Measurements from ENCODE around the gene PZP. TPM values are rescaled to one million over a fixed set of nuclear protein-coding genes. Genes with fewer than 3 reads are reported as not detected.
A peak's percentile ranks its signal among the peaks of the same experiment; 100 is the strongest.
"Not testable (repeated sequence)": the region's sequence is repeated elsewhere in the genome, so short reads cannot be mapped to it uniquely, and the experiment has no call there.

PZP gene
- total RNA-seq, result not detected
- polyA plus RNA-seq, result under 1 TPM in 1 of 3 donors, not detected in 2; 0.13 TPM
- long read RNA-seq, donor 1, result 0 reads
- long read RNA-seq, donor 2, result 0 reads
- long read RNA-seq, donor 3, result 0 reads
- long read RNA-seq, donor 4, result 0 reads
- long read RNA-seq, donor 5, result 0 reads
- long read RNA-seq, donor 6, result 0 reads
- long read RNA-seq, donor 7, result 0 reads
- long read RNA-seq, donor 8, result 0 reads
- long read RNA-seq, donor 9, result 0 reads
- long read RNA-seq, donor 10, result 0 reads

DNA sequence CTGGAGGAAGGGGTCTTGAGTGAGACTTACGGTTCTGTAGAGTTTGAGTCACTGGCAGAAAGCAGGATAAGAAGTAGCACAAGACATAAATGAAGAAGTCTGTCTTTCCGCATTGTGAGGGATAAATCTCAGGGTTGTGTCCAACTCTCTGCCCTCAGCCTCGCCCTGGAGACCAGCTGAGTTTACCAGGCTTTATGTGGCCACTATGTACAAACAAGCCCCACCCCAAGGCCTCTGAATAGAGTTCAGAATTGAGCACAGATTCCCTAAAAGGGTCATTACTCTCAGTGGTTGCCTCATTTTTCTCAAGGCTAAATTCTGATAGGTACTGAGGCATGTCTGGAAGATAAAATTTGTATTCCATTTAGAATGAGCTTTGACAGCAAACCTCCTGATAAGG lies at the start of gene PZP:
PZP (minus strand) TSS at position 167 of the 400 bp plus-strand sequence; CDS start at position 113, 54 bp downstream.
- H3K9me3 ChIP-seq, result no peaks in the 10 kb centered on the region
- WGBS, 5 donors, result 66 to 92% (median 67%) methylated on average over 3 of the region's 3 CpGs
- intact Hi-C loops (cut with DNase I; ENCODE audit: low total_unique reads), result no loop called here
- no peak for DNase-seq
- H3K27me3 ChIP-seq, result no peaks in the 10 kb centered on the region
- TF ChIP-seq POLR2AphosphoS5 (IDR thresholded peaks at IDR 0.05) (no peak), POLR2A (IDR thresholded peaks at IDR 0.05) (no peak), EP300 (IDR thresholded peaks at IDR 0.05) (no peak)
- H3K4me3 ChIP-seq, result no peak within 1 kb of the TSS
- H3K27ac ChIP-seq, result no peak within 1 kb of the TSS
- H3K36me3 ChIP-seq, result no peaks in the 10 kb centered on the region
- no peaks in the 10 kb centered on the region for H3K4me1 ChIP-seq

DNA sequence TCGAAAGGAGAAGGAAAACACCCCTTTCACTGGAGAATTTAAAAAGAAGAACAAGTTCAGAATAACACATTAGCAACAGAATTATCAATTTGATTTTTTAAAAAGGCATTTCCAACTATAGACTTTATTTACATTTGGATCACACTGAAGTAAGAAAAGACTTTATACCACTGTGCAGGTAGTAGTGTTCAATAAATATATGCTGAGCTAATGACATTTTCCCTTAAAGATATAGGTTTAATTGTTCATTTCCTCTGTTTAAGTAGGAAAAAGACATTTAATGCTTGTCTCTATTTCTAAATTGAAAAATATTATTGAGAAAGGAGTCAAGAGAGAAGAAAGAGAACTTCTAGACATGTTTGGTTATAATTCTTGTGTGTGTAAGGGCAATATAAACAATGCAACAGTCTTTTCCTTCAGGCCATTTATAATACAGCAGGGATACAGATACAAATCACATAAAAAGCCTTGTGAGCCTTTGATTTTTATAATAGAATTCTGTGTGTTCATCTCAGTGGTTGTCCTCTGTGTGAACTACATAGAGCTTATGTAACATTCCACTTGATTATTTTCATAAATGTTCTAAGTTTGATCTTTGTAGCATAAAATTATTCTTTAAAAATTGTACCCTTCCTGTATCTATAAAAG lies 48.7 kb upstream of the PZP start:
- Histone ChIP-seq H3K4me1 (no peaks in the 10 kb centered on the region), H3K36me3 (no peaks in the 10 kb centered on the region), H3K9me3 (no peaks in the 10 kb centered on the region), H3K4me3 (no peak overlapping the region), H3K27me3 (no peaks in the 10 kb centered on the region), H3K27ac (no peak overlapping the region)
- TF ChIP-seq POLR2A (IDR thresholded peaks at IDR 0.05), result no peak
- no peak for TF ChIP-seq EP300 (IDR thresholded peaks at IDR 0.05)
- no peak for TF ChIP-seq POLR2AphosphoS5 (IDR thresholded peaks at IDR 0.05)
- TF ChIP-seq, protein P1, sequence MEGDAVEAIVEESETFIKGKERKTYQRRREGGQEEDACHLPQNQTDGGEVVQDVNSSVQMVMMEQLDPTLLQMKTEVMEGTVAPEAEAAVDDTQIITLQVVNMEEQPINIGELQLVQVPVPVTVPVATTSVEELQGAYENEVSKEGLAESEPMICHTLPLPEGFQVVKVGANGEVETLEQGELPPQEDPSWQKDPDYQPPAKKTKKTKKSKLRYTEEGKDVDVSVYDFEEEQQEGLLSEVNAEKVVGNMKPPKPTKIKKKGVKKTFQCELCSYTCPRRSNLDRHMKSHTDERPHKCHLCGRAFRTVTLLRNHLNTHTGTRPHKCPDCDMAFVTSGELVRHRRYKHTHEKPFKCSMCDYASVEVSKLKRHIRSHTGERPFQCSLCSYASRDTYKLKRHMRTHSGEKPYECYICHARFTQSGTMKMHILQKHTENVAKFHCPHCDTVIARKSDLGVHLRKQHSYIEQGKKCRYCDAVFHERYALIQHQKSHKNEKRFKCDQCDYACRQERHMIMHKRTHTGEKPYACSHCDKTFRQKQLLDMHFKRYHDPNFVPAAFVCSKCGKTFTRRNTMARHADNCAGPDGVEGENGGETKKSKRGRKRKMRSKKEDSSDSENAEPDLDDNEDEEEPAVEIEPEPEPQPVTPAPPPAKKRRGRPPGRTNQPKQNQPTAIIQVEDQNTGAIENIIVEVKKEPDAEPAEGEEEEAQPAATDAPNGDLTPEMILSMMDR (IDR thresholded peaks at IDR 0.05), result no peak
- no peak for DNase-seq
- intact Hi-C loops (cut with DNase I; ENCODE audit: low total_unique reads), result no loop called here
- WGBS, 5 donors, result 43 to 69% (median 67%) methylated on average over 1 of the region's 1 CpG

DNA sequence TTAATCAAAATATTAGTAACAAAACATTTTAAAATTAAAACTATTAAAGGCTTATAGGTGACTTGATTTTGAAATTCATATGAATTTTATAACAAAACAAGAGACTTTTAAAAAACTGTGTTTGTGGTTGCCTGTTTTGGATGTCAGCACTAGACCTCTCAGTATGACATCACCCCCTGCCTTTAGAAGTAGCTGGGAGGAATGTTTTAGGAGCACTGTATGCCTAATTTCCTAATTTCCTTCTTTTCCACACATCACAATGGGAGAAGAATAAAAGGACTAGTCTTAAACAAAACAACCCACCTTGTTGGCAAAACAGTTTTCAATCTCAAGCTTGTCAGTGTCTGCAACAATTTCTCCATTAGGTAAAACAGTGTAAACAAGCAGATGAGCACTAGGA lies 48.1 kb upstream of the PZP start:
- Histone ChIP-seq H3K27ac (no peak overlapping the region), H3K4me1 (no peaks in the 10 kb centered on the region), H3K9me3 (no peaks in the 10 kb centered on the region), H3K36me3 (no peaks in the 10 kb centered on the region), H3K27me3 (no peaks in the 10 kb centered on the region), H3K4me3 (no peak overlapping the region)
- no peak for DNase-seq
- TF ChIP-seq, protein P1 (IDR thresholded peaks at IDR 0.05), result no peak
- TF ChIP-seq EP300 (IDR thresholded peaks at IDR 0.05) (no peak), POLR2A (IDR thresholded peaks at IDR 0.05) (no peak), POLR2AphosphoS5 (IDR thresholded peaks at IDR 0.05) (no peak)
- intact Hi-C loops (cut with DNase I; ENCODE audit: low total_unique reads), result no loop called here

DNA sequence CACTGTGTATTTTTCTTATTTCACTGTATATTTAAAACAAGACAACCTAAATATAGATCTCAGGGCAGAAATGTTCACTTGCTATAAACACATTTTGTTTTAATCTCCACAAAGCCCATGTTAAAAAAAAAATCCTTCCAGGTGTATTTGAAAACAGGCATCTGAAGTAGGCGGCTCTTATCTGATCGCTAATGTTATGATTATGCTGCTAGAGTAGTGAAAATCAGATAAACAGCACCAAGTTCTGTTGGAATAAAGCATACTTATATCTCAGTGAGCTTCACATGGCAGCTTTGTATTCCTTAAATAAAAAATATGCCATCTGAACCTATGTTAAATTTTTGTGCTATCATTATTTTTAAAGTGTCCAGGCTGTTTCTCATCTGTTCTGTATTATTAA lies 47.6 kb upstream of the PZP start:
- 28 to 44% (median 39%) methylated on average over 2 of the region's 2 CpGs for WGBS, 5 donors
- intact Hi-C loops (cut with DNase I; ENCODE audit: low total_unique reads), result no loop called here
- TF ChIP-seq POLR2AphosphoS5 (IDR thresholded peaks at IDR 0.05) (no peak), POLR2A (IDR thresholded peaks at IDR 0.05) (no peak), EP300 (IDR thresholded peaks at IDR 0.05) (no peak)
- TF ChIP-seq, protein P1 (IDR thresholded peaks at IDR 0.05), result no peak
- Histone ChIP-seq H3K36me3 (no peaks in the 10 kb centered on the region), H3K4me3 (no peak overlapping the region), H3K27ac (no peak overlapping the region), H3K9me3 (no peaks in the 10 kb centered on the region), H3K27me3 (no peaks in the 10 kb centered on the region), H3K4me1 (no peaks in the 10 kb centered on the region)
- no peak for DNase-seq

DNA sequence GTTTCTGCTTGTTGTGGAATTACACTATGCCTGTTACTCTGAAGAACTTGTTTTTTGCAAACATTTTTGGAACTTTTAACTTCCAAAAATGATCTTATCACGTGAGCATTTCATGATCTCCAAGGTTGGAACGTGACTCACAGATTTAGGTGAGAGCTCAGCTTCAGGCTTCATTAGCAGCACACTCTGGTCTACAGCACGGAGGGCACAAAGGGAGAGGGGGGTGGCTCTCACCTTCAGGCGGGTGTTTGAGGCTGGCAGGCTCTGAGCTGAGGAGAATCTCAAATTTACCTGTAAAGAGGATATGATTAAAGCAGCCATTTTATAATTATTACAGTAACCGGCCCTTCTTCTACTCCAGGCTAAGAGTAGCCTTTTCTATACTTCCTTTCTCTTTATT lies 45.3 kb upstream of the PZP start:
- 23 to 38% (median 33%) methylated on average over 5 of the region's 5 CpGs for WGBS, 5 donors
- DNase-seq, result peak in 1 of 2 donors; percentile 4
- intact Hi-C loops (cut with DNase I; ENCODE audit: low total_unique reads), result no loop called here
- TF ChIP-seq, protein P1 (IDR thresholded peaks at IDR 0.05), result no peak
- TF ChIP-seq EP300 (IDR thresholded peaks at IDR 0.05) (no peak), POLR2AphosphoS5 (IDR thresholded peaks at IDR 0.05) (no peak), POLR2A (IDR thresholded peaks at IDR 0.05) (no peak)
- Histone ChIP-seq H3K27ac (no peak overlapping the region), H3K4me3 (no peak overlapping the region), H3K9me3 (no peaks in the 10 kb centered on the region), H3K36me3 (no peaks in the 10 kb centered on the region), H3K4me1 (no peaks in the 10 kb centered on the region), H3K27me3 (no peaks in the 10 kb centered on the region)

DNA sequence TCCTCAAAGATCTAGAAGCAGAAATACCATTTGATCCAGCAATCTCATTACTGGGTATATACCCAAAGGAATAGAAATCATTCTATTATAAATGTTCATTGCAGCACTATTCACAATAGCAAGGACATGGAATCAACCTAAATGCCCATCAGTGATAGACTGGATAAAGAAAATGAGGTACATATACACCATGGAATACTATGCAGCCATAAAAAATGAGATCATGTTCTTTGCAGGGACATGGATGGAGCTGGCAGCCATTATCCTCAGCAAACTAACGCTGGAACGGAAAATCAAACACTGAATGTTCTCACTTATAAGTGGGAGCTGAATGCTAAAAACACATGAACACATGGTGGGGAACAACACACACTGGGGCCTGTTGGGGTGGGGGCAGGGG lies 44.6 kb upstream of the PZP start:
- 86 to 98% (median 91%) methylated on average over 2 of the region's 2 CpGs for WGBS, 5 donors
- H3K4me3 ChIP-seq; H3K27ac ChIP-seq; H3K9me3 ChIP-seq; H3K27me3 ChIP-seq; DNase-seq; H3K36me3 ChIP-seq; H3K4me1 ChIP-seq; intact Hi-C loops (cut with DNase I; ENCODE audit: low total_unique reads): not testable (repeated sequence)

All from stomach (tissue), 19 donors.